Measurements from ENCODE around the gene GMDS.
A peak's percentile ranks its signal among the peaks of the same experiment; 100 is the strongest.

Gene GMDS

GRCh38 chr6:2114100-2114499 is 131.3 kb downstream of the GMDS start:
- Histone ChIP-seq H3K4me1 (ENCODE audit: control insufficient read depth in 2 of 2, insufficient read depth in 2 of 2, low read length in 2 of 2) (no peaks in the 10 kb centered on the region), H3K9ac (ENCODE audit: low read depth in 1 of 2, low read length in 2 of 2) (no peak overlapping the region), H3K4me3 (ENCODE audit: low read length in 2 of 2) (no peak overlapping the region), H3K27ac (ENCODE audit: low read depth in 2 of 2, low read length in 2 of 2) (no peak overlapping the region), H3K36me3 (ENCODE audit: control insufficient read depth in 2 of 2, insufficient read depth in 2 of 2, low read length in 2 of 2) (peaks cover 2 to 13% of the 10 kb centered on the region in 2 donors), H3K27me3 (ENCODE audit: control insufficient read depth in 2 of 2, insufficient read depth in 2 of 2, low read length in 2 of 2) (no peaks in the 10 kb centered on the region), H3K9me3 (ENCODE audit: control insufficient read depth in 2 of 2, low read length in 2 of 2) (no peaks in the 10 kb centered on the region)

GRCh38 chr6:2111162-2111677 is 134.2 kb downstream of the GMDS start:
- no peaks in the 10 kb centered on the region for H3K4me1 ChIP-seq (ENCODE audit: control insufficient read depth in 2 of 2, insufficient read depth in 2 of 2, low read length in 2 of 2)
- peaks cover 5 to 9% of the 10 kb centered on the region in 2 donors for H3K36me3 ChIP-seq (ENCODE audit: control insufficient read depth in 2 of 2, insufficient read depth in 2 of 2, low read length in 2 of 2)
- H3K9ac ChIP-seq (ENCODE audit: low read depth in 1 of 2, low read length in 2 of 2): no peak overlapping the region
- no peak overlapping the region for H3K27ac ChIP-seq (ENCODE audit: low read depth in 2 of 2, low read length in 2 of 2)
- no peaks in the 10 kb centered on the region for H3K9me3 ChIP-seq (ENCODE audit: control insufficient read depth in 2 of 2, low read length in 2 of 2)
- no peaks in the 10 kb centered on the region for H3K27me3 ChIP-seq (ENCODE audit: control insufficient read depth in 2 of 2, insufficient read depth in 2 of 2, low read length in 2 of 2)
- no peak overlapping the region for H3K4me3 ChIP-seq (ENCODE audit: low read length in 2 of 2)

- H3K36me3 ChIP-seq (ENCODE audit: control insufficient read depth in 2 of 2, insufficient read depth in 2 of 2, low read length in 2 of 2): peaks cover 5 to 6% of the 10 kb centered on the region in 2 donors
- H3K27me3 ChIP-seq (ENCODE audit: control insufficient read depth in 2 of 2, insufficient read depth in 2 of 2, low read length in 2 of 2): no peaks in the 10 kb centered on the region
- H3K4me1 ChIP-seq (ENCODE audit: control insufficient read depth in 2 of 2, insufficient read depth in 2 of 2, low read length in 2 of 2): no peaks in the 10 kb centered on the region
- no peaks in the 10 kb centered on the region for H3K9me3 ChIP-seq (ENCODE audit: control insufficient read depth in 2 of 2, low read length in 2 of 2)
- H3K27ac ChIP-seq (ENCODE audit: low read depth in 2 of 2, low read length in 2 of 2): no peak overlapping the region
- no peak overlapping the region for H3K4me3 ChIP-seq (ENCODE audit: low read length in 2 of 2)
- H3K9ac ChIP-seq (ENCODE audit: low read depth in 1 of 2, low read length in 2 of 2): no peak overlapping the region
Measured at GRCh38 chr6:2110504-2110903, 134.9 kb downstream of the GMDS start.

- Histone ChIP-seq H3K9ac (ENCODE audit: low read depth in 1 of 2, low read length in 2 of 2) (no peak overlapping the region), H3K36me3 (ENCODE audit: control insufficient read depth in 2 of 2, insufficient read depth in 2 of 2, low read length in 2 of 2) (peaks cover 5 to 6% of the 10 kb centered on the region in 2 donors), H3K4me1 (ENCODE audit: control insufficient read depth in 2 of 2, insufficient read depth in 2 of 2, low read length in 2 of 2) (no peaks in the 10 kb centered on the region), H3K4me3 (ENCODE audit: low read length in 2 of 2) (no peak overlapping the region), H3K27ac (ENCODE audit: low read depth in 2 of 2, low read length in 2 of 2) (no peak overlapping the region), H3K9me3 (ENCODE audit: control insufficient read depth in 2 of 2, low read length in 2 of 2) (no peaks in the 10 kb centered on the region), H3K27me3 (ENCODE audit: control insufficient read depth in 2 of 2, insufficient read depth in 2 of 2, low read length in 2 of 2) (no peaks in the 10 kb centered on the region)
Measured at GRCh38 chr6:2109796-2110195, 135.6 kb downstream of the GMDS start.

GRCh38 chr6:2108700-2109306 is 136.6 kb downstream of the GMDS start:
- H3K9ac ChIP-seq (ENCODE audit: low read depth in 1 of 2, low read length in 2 of 2): no peak overlapping the region
- no peak overlapping the region for H3K4me3 ChIP-seq (ENCODE audit: low read length in 2 of 2)
- peaks cover 5 to 6% of the 10 kb centered on the region in 2 donors for H3K36me3 ChIP-seq (ENCODE audit: control insufficient read depth in 2 of 2, insufficient read depth in 2 of 2, low read length in 2 of 2)
- H3K9me3 ChIP-seq (ENCODE audit: control insufficient read depth in 2 of 2, low read length in 2 of 2): no peaks in the 10 kb centered on the region
- H3K4me1 ChIP-seq (ENCODE audit: control insufficient read depth in 2 of 2, insufficient read depth in 2 of 2, low read length in 2 of 2): no peaks in the 10 kb centered on the region
- H3K27ac ChIP-seq (ENCODE audit: low read depth in 2 of 2, low read length in 2 of 2): no peak overlapping the region
- H3K27me3 ChIP-seq (ENCODE audit: control insufficient read depth in 2 of 2, insufficient read depth in 2 of 2, low read length in 2 of 2): no peaks in the 10 kb centered on the region

GRCh38 chr6:2104524-2104880 is 140.9 kb downstream of the GMDS start:
- H3K4me3 ChIP-seq (ENCODE audit: low read length in 2 of 2): no peak overlapping the region
- no peak overlapping the region for H3K27ac ChIP-seq (ENCODE audit: low read depth in 2 of 2, low read length in 2 of 2)
- no peak overlapping the region for H3K9ac ChIP-seq (ENCODE audit: low read depth in 1 of 2, low read length in 2 of 2)
- H3K9me3 ChIP-seq (ENCODE audit: control insufficient read depth in 2 of 2, low read length in 2 of 2): no peaks in the 10 kb centered on the region
- no peaks in the 10 kb centered on the region for H3K4me1 ChIP-seq (ENCODE audit: control insufficient read depth in 2 of 2, insufficient read depth in 2 of 2, low read length in 2 of 2)
- H3K36me3 ChIP-seq (ENCODE audit: control insufficient read depth in 2 of 2, insufficient read depth in 2 of 2, low read length in 2 of 2): peaks cover 0 to 5% of the 10 kb centered on the region in 2 donors
- H3K27me3 ChIP-seq (ENCODE audit: control insufficient read depth in 2 of 2, insufficient read depth in 2 of 2, low read length in 2 of 2): no peaks in the 10 kb centered on the region

GRCh38 chr6:2103765-2104523 is 141.5 kb downstream of the GMDS start:
- Histone ChIP-seq H3K27me3 (ENCODE audit: control insufficient read depth in 2 of 2, insufficient read depth in 2 of 2, low read length in 2 of 2) (no peaks in the 10 kb centered on the region), H3K36me3 (ENCODE audit: control insufficient read depth in 2 of 2, insufficient read depth in 2 of 2, low read length in 2 of 2) (peaks cover 0 to 2% of the 10 kb centered on the region in 2 donors), H3K4me1 (ENCODE audit: control insufficient read depth in 2 of 2, insufficient read depth in 2 of 2, low read length in 2 of 2) (no peaks in the 10 kb centered on the region), H3K27ac (ENCODE audit: low read depth in 2 of 2, low read length in 2 of 2) (no peak overlapping the region), H3K4me3 (ENCODE audit: low read length in 2 of 2) (peak overlapping the region in 1 of 2 donors; percentile 24), H3K9ac (ENCODE audit: low read depth in 1 of 2, low read length in 2 of 2) (no peak overlapping the region), H3K9me3 (ENCODE audit: control insufficient read depth in 2 of 2, low read length in 2 of 2) (no peaks in the 10 kb centered on the region)

GRCh38 chr6:2102966-2103365 is 142.4 kb downstream of the GMDS start:
- Histone ChIP-seq H3K27me3 (ENCODE audit: control insufficient read depth in 2 of 2, insufficient read depth in 2 of 2, low read length in 2 of 2) (no peaks in the 10 kb centered on the region), H3K9ac (ENCODE audit: low read depth in 1 of 2, low read length in 2 of 2) (no peak overlapping the region), H3K36me3 (ENCODE audit: control insufficient read depth in 2 of 2, insufficient read depth in 2 of 2, low read length in 2 of 2) (no peaks in the 10 kb centered on the region), H3K9me3 (ENCODE audit: control insufficient read depth in 2 of 2, low read length in 2 of 2) (no peaks in the 10 kb centered on the region), H3K4me1 (ENCODE audit: control insufficient read depth in 2 of 2, insufficient read depth in 2 of 2, low read length in 2 of 2) (no peaks in the 10 kb centered on the region), H3K27ac (ENCODE audit: low read depth in 2 of 2, low read length in 2 of 2) (no peak overlapping the region), H3K4me3 (ENCODE audit: low read length in 2 of 2) (no peak overlapping the region)

- Histone ChIP-seq H3K9me3 (ENCODE audit: control insufficient read depth in 2 of 2, low read length in 2 of 2) (no peaks in the 10 kb centered on the region), H3K4me1 (ENCODE audit: control insufficient read depth in 2 of 2, insufficient read depth in 2 of 2, low read length in 2 of 2) (no peaks in the 10 kb centered on the region), H3K27me3 (ENCODE audit: control insufficient read depth in 2 of 2, insufficient read depth in 2 of 2, low read length in 2 of 2) (no peaks in the 10 kb centered on the region), H3K27ac (ENCODE audit: low read depth in 2 of 2, low read length in 2 of 2) (no peak overlapping the region), H3K4me3 (ENCODE audit: low read length in 2 of 2) (no peak overlapping the region), H3K36me3 (ENCODE audit: control insufficient read depth in 2 of 2, insufficient read depth in 2 of 2, low read length in 2 of 2) (no peaks in the 10 kb centered on the region), H3K9ac (ENCODE audit: low read depth in 1 of 2, low read length in 2 of 2) (no peak overlapping the region)
Measured at GRCh38 chr6:2102316-2102883, 143.0 kb downstream of the GMDS start.

- H3K36me3 ChIP-seq (ENCODE audit: control insufficient read depth in 2 of 2, insufficient read depth in 2 of 2, low read length in 2 of 2): no peaks in the 10 kb centered on the region
- H3K27me3 ChIP-seq (ENCODE audit: control insufficient read depth in 2 of 2, insufficient read depth in 2 of 2, low read length in 2 of 2): no peaks in the 10 kb centered on the region
- no peaks in the 10 kb centered on the region for H3K9me3 ChIP-seq (ENCODE audit: control insufficient read depth in 2 of 2, low read length in 2 of 2)
- no peak overlapping the region for H3K4me3 ChIP-seq (ENCODE audit: low read length in 2 of 2)
- H3K27ac ChIP-seq (ENCODE audit: low read depth in 2 of 2, low read length in 2 of 2): no peak overlapping the region
- H3K4me1 ChIP-seq (ENCODE audit: control insufficient read depth in 2 of 2, insufficient read depth in 2 of 2, low read length in 2 of 2): no peaks in the 10 kb centered on the region
- H3K9ac ChIP-seq (ENCODE audit: low read depth in 1 of 2, low read length in 2 of 2): no peak overlapping the region
Measured at GRCh38 chr6:2101213-2101612, 144.2 kb downstream of the GMDS start.
